GM19467 (cell line): ENCODE results near the gene HMGCS2.
"Not testable (repeated sequence)": the region's sequence is repeated elsewhere in the genome, so short reads cannot be mapped to it uniquely, and the experiment has no call there.

ENCODE experiments used
- ATAC-seq: cut with Tn5 transposase; IDR thresholded peaks from one replicate; pipeline ENCODE4 v1.9.1; 2021; ENCODE audit warnings: mild to moderate bottlenecking, moderate library complexity; ENCODE audit not compliant: unreplicated experiment

Gene HMGCS2

DNA sequence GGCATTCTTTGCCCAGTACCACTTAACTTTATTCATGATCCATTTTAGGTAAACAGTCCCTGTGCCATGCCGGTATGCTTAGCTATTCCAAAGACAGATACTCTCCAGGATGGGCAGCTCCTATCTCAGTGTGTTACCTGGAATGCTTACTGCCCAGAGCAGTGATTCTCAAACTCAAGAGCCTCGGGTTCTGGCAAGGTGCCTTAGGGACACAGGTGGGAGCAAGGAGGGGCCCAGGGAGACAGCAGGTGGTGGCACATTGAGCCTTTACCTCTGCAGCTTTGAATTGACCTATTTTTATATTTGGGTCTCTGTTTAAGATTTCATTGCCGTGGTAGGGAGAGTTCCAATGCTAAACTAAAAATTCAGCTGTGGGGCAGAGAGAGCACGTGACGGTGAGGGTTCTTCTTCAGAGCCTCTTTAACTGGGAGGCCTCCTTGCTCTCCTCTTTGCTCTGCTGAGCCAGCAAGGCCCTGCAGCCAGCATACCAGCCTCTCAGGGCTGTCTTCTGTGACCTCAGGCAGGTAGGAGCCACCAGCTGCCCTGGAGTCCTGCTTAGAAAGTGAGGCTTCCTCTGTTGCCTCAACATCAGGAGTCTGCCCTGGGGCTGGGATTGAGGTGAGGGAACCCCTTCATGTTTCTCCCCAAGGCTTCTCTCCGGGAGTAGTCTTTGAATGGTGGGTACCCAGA, 36.8 kb downstream of the HMGCS2 start:
- ATAC-seq = no peak

GRCh38 chr1:119731060-119731459, 37.6 kb downstream of the HMGCS2 start:
- no peak for ATAC-seq

GRCh38 chr1:119729044-119729443, 39.7 kb downstream of the HMGCS2 start:
- no peak for ATAC-seq

DNA sequence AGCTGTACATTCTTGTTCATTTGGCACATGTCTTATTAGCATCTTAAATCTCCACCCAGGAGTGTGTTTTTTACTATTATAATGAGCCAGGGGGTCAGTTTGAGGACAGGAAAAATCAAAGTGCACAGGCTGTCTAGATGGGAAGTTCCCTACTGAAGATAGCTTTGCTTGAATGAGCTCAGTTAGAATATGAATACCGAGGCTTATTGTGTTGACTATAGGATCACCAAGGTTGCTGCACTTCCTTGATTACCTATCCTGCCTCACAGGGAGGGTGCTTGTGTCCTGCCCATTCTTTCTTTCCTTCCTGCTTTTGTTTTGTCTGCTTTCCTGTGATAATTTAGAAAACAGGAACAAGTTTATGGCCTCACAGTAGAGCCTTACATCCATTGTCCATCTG, 40.7 kb downstream of the HMGCS2 start:
- no peak for ATAC-seq

GRCh38 chr1:119725626-119726025, 43.1 kb downstream of the HMGCS2 start:
- no peak for ATAC-seq

- ATAC-seq = no peak
Measured at GRCh38 chr1:119724611-119725218, 44.0 kb downstream of the HMGCS2 start.

DNA sequence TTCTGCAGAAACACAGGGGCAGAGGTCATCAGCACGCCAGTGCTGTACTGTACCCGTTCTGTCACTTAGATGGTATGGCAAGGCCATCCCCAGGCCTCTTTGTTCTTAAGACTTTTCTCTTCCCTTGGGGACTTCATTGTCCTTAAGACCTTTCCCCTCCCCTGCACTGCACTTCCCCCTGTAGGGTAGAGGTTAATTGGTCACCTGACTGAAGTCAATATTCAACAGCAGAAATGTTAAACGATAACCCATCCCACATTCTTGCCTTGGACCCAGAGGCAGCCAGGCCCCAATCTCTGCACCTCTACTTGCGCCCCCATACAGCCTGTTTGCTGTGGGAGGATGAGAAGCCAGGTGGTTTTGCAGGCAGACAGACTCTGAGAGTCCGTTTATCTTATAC, 46.8 kb downstream of the HMGCS2 start:
- ATAC-seq = no peak

- ATAC-seq = no peak
Measured at GRCh38 chr1:119720866-119721440, 47.8 kb downstream of the HMGCS2 start.

GRCh38 chr1:119718972-119719371, 49.7 kb downstream of the HMGCS2 start:
- no peak for ATAC-seq

DNA sequence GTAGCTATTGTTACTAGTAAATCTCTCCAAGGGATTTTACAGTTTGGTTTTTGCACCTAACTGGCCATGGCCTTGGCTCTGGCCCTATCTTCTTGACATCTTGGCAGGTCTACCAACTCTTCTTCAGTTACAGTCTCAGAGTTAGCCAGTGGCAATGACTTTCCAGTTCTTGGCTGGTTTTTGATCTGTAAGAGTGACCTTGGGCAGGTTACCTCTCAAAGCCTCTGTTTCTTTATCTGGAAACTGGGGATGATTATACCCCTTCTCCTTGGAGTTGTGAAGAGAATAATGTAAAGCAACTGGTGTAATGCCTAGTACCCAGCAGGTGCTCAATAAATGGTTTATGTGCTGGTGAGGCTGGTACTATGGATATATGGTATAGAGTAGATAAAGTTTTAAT, 50.3 kb downstream of the HMGCS2 start:
- ATAC-seq = no peak

DNA sequence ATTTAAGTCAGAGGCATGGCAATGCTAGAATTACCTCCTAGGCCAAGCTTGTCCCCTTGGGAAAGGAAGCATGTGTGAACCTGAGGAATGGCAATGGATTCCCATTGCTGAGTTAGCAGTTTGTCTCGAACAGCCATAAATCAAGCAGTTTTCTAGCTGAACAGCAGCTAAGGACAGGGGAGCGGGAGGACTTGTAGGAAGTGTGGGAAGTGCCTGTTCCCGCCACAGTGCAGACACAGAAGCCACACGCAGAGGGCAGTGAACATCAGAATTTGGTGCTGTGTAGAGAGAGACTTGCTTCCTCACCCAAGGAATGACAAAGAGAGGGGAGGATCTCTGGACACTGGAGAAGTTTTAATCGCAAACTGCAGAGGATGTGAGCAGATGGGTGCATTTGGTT, 53.2 kb downstream of the HMGCS2 start:
- no peak for ATAC-seq

- ATAC-seq = no peak
Measured at GRCh38 chr1:119714583-119714982, 54.1 kb downstream of the HMGCS2 start.

DNA sequence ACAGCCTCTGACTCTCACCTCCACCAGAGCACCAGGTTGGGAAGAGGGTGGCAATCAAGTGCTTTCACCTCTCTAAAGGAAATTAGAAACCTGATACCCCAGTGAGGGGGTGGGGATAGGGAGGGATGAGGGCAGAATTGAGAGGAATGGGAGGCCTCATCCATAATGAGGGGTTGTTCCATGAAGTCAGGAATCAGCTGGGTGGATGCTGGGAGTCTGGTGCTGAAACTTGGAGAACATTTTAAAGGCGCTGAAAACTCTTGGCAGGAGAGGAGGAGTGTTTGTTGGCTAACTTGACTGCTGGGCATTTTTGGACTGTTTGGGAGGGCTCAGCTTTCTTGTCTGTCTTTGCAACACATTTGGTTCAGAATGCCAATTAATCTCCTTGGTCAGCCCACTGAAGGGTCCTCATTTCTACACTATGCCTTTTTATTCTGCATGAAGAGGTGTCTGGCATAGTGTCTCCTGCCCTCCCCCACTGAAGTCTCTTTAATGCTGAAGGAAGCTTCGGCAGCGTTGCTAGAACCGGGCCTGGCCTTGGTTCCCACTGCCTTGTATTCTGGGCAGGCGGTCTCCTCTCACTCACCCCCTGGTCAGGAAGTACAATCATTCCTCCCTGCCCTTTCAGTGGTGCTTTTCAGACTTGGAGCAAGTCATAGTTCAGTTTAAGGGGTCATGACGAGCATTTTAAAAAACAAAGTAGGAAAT, 54.8 kb downstream of the HMGCS2 start:
- no peak for ATAC-seq

DNA sequence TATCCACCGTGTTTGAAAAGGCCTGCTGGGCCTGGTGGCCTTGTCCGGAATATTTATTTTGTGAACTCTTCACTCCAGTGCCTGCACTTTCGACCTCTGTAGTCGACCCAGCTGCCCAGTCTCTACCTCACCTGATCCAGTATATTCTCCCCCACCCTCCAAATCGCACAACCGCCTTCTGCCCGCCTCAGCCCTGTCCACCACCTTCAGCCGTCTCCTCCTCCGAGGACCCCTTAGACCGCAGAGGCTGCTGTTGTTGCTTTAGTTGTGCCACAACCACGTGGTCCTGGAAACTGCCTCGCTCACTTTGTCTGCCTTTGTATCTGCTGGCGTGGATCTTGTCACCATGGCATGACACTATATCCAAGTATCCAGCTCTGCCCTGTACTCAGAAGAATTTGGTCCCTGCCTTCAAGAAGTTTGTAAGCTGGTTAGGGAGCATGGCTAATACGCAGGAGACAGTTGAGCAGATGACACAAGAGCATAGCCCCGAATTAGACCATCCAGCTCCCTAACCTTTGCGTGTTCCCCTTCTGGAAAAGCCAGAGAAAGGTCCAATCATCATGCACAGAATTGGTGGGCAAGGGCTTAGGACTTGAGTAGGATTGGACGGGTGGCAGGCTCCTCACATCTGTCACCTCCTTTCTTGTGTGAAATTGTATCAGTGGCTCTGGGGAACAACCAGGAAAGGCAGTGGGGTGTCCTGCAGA, 55.5 kb downstream of the HMGCS2 start:
- no peak for ATAC-seq

GRCh38 chr1:119712342-119713038, 56.2 kb downstream of the HMGCS2 start:
- no peak for ATAC-seq

DNA sequence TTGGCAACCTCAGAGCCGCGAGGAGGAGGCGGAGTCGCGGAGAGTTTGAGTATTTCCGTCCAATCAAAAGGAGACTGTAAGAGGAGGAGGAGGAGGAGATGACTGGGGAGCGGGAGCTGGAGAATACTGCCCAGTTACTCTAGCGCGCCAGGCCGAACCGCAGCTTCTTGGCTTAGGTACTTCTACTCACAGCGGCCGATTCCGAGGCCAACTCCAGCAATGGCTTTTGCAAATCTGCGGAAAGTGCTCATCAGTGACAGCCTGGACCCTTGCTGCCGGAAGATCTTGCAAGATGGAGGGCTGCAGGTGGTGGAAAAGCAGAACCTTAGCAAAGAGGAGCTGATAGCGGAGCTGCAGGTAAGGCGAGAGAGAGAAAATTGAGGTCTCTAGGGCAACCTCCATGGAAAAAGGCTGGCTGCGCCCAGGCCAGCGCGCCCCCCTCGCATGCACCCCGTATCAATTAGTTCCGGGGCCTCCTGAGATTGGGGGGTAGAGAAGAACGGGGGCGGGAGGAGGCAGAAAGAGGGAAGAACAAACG, 56.8 kb downstream of the HMGCS2 start, which contains the start of gene PHGDH:
Gene PHGDH (plus strand): TSS at position 131 of the 538 bp plus-strand sequence. CDS start 89 bp downstream, at position 220.
- ATAC-seq = peak; percentile 79

- not testable (repeated sequence) for ATAC-seq
Measured at GRCh38 chr1:119711356-119711803, 57.3 kb downstream of the HMGCS2 start.

DNA sequence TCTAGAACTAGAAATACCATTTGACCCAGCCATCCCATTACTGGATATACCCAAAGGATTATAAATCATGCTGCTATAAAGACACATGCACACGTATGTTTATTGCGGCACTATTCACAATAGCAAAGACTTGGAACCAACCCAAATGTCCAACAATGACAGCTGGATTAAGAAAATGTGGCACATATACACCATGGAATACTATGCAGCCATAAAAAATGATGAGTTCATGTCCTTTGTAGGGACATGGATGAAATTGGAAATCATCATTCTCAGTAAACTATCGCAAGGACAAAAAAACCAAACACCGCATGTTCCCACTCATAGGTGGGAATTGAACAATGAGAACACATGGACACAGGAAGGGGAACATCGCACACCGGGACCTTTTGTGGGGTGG, 62.1 kb downstream of the HMGCS2 start:
- ATAC-seq = not testable (repeated sequence)

- no peak for ATAC-seq
Measured at GRCh38 chr1:119703666-119704450, 64.8 kb downstream of the HMGCS2 start.
